GM21528 (cell line): Measurements from ENCODE around the gene DROSHA.

Experiments used
- ATAC-seq: cut with Tn5 transposase; IDR thresholded peaks from one replicate; pipeline ENCODE4 v1.9.1; 2021; ENCODE audit warnings: mild to moderate bottlenecking, moderate library complexity; ENCODE audit not compliant: unreplicated experiment, low FRiP score

The DROSHA gene

DNA sequence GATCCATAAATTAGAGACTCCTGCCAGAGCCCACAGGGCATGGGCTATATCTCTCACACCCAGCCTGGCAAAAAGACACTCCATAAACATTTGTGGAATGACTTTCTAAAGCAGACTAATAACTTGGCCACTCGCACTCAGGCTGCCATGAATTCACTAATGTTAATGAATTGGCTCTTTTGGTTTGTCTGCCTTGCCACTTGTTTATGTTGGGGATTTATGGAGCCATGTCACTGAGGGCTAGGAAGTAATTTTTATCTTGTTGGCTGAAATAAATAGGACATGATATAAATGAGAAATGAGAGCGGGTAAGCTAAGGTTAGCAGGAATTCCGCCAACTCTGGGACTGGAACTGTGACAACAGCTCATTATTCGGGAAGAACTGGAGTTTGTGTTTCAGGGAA lies 55.2 kb downstream of the DROSHA start:
- no peak for ATAC-seq

DNA sequence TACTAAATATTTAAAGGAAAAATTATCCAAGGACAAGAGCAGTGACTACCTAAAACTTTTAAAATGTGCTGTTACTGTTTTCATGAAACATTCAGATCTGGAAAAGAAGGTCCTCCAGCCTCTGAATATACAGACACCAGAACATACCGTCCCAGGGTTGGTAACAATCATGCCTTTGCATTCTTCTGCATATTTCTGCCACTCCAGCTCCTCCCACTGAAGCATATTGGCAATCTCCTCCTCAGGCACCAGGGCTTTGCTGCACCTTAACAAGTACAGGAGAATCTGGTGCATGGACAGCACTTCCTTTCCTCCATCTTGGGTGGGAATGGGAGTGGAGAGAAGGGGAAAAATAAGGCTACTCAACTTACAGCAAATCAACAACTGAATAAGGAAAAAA lies 60.0 kb downstream of the DROSHA start:
- ATAC-seq: no peak

DNA sequence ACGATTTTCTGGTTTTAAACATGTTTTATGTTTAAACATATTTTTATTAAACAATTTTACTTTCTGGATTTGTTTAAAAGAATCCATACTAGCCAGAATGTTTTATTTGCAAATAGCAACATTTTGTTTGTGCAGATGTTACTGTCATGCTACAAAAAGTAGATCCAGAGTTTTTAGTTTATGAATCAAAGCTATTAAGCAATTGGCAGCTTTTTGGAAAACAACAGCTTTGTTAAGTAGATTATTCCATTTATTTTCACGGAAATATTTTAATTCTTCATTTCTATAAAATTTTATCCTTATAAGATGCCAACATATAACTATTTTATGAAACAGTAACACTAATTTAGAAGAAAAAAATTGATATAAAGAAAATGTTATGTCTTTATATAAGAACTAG lies 60.9 kb downstream of the DROSHA start:
- ATAC-seq: no peak

DNA sequence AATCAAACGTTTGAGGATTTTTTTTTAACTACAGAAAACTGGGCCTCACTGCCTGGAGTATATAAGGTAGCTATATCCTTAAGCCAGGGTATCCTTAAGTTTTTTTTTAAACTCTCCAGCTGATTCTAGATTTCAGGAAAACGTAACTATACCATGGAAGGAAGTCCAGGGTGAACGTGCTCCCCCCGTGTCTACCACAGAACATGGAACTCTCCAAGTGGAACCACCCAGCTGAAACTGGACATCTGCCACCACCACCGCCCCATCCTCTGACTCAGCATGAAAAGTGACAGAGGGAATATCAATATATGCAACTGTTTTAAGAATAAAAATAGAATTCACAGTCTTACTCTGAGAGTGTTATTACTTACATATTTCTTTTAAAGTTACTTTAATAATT lies 61.3 kb downstream of the DROSHA start:
- ATAC-seq: no peak

DNA sequence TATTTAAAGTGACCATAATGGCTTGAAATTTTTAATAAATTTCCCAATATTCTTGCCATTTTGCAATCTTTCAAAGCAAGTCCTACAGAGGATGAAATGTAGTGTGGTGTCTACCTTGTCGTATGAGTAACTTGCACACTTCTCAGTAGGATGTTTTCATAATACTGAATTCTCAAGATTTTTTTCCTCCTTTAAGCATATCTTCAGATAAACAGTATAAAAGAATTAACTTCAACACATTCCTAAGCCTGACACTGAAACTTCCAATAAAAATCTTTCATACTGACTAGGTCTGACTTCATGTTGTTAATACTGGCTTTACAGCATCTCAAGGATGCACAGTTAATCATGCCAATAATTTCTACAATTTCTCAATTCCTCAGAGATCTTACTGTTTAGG lies 62.0 kb downstream of the DROSHA start:
- ATAC-seq: no peak

DNA sequence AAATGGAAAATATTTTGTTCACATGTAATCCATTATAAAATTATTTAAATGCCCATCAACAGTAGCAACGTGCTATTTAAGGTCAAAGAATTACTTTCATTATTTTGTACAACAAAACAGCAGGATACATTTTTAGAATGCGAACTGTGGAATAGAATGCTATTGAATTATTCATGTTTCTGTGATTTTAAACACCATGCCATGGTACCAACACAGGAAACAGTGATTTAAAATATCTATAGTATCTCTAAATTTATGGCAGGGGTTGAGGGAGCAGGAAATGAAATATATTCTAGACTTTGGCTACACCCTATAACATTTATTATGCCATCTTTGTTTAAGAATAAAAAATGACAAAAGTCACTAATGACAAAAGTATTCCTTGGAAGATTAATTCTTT lies 62.4 kb downstream of the DROSHA start:
- ATAC-seq: no peak

DNA sequence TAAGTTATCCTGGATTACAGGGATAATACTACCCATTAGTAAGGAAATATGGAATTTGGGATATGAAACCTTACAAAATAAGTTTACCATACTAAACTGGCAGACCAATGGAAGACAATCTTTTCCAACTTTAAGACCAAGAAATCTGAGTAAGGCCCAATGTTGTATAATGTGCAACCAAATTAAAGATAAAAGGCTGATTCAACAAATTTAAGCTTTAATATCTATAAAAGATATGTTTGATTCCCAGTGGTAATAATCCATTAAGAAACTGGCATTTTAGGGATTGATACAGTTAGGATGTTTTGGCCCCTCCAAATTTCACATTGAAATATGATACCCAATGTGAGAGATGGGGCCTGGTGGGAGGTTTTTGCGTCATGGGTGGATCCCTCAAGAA lies 66.6 kb downstream of the DROSHA start:
- no peak for ATAC-seq

DNA sequence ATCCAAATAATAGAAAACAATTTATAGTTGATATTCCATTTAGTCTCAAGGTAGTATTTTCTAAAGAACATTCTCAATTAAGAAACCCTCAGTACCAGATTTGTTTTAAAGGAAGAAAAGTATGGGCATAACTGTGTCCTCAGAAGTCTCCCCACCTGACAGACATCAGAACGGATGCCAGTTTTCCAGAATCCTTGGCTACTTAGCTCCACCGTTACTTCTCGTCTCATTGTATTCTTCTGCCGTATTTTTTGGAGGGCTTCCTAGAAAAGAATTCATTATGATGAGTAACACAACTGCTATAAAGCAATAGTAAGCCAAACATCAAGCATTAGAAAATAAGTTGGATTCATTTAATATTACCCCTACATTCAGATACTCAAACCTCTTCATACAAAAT lies 67.8 kb downstream of the DROSHA start:
- ATAC-seq: no peak

DNA sequence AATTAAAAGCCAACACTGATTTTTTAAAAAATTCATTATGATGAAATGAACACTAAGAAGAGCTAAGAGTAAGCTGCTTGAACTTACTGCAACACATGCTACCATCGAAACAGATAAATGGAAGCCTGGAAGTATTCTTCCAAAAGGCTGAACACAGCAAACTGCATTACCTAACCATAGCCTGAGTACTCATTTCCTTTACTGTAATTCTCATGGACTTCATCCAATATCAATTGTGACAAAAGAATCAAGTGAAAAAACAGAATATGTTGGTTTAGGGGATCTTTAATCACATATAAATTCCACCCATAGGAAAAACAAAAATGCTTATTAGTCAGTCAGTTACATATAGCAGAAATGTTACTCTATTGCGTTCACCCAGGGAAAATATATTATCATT lies 68.5 kb downstream of the DROSHA start:
- no peak for ATAC-seq

DNA sequence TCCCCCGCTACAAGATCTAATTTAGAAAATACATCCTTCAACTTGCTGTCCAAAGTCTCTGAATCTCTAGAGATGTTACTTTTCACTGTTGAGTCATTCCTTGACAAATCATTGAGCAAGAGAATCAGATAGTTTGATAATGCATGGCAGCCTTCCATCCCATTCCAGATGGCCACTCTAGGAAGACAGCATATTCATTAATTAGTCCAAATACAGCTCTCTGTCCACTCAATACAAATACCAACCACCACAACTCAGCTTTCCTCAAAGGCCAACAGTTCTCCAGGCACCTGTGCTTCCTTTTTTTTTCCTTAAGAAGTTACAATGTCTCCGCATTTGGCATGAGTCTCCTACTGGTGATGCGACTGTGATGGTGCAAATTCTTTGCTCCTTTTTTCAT lies 72.3 kb downstream of the DROSHA start:
- no peak for ATAC-seq

DNA sequence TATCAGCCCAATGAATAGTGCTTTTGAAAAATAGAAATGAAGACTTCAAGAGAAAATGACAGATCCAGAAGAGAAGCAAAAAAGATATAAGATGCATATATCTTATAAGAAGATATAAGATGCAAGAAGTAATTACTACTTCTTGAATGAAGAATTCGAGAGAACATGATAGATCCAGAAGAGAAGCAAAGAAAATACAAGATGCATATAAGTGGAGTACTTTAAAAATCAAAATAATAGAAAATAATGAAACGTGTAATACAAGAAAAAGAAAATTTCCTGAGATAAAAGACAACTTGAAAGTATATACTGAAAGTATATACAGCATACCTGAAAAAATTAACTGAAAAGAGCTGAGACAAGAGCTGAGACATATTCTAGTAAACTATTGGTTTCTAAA lies 76.7 kb downstream of the DROSHA start:
- ATAC-seq: no peak

DNA sequence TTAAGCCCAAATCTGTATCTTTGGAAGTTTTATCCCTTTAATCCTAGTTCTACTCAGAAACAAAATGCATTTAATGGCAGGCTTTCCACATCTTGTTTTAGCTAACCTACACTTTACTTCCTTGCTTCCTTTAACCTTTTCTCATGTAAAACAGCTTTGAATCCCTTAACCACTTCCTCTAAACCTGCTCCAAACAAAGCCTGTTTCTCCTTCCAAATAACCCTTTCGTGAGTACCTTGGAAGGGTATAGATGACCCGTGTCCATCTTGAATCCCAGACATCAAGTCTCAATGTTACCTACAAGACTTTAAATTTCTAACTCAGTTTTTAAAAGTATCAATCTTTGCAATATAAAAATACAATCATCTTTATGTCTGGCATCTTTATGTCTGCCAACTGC lies 78.4 kb downstream of the DROSHA start:
- ATAC-seq: no peak

DNA sequence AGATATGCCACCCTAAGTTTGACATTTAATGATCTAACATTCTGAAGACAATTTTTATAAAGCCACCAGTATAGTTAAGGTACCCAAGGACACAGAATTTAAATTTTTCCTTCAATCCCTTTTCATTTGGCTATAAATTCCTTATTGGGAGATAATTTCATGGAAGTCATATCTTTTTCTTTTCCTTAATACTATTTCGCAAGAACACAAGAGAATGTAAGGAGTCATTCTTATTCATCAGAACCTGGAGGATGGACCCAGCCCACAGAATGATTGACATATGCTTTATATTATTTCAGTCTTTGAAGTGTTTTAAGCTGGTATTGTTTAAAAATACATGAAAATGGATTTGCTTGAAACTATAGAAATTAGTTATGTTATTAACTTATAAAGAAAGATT lies 79.6 kb downstream of the DROSHA start:
- no peak for ATAC-seq

DNA sequence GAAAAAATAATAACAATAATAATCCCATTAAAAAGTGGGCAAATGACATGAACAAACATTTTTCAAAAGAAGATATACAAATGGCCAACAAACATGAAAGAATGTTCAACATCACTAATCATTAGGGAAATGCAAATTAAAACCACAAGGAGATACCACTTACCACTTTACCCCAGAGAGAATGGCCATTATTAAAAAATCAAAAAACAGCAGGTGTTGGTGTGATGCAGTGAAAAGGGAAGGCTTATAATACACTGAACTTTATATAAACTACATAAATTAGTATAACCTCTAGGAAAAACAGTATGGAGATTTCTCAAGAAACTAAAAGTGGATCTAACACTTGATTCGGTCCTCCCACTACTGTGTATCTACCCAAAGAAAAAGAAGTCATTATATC lies 81.9 kb downstream of the DROSHA start:
- no peak for ATAC-seq

DNA sequence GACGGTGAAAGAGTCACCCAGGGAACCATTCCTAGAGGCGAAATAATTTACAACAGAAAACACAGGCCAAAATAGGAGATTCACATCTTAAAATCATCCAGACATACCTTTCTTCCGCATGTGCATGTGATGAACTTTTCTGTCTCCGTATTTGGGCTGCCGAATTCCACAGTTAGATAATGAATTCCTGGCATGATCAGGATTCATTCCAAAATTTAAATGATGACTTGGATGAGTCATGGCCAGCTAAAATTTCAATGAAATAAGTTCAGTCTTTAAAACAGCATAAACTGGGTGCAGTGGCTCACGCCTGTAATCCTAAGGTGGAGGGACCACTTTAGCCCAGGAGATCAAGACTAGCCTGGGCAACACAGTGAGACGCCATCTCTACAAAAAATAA lies 82.7 kb downstream of the DROSHA start:
- no peak for ATAC-seq

DNA sequence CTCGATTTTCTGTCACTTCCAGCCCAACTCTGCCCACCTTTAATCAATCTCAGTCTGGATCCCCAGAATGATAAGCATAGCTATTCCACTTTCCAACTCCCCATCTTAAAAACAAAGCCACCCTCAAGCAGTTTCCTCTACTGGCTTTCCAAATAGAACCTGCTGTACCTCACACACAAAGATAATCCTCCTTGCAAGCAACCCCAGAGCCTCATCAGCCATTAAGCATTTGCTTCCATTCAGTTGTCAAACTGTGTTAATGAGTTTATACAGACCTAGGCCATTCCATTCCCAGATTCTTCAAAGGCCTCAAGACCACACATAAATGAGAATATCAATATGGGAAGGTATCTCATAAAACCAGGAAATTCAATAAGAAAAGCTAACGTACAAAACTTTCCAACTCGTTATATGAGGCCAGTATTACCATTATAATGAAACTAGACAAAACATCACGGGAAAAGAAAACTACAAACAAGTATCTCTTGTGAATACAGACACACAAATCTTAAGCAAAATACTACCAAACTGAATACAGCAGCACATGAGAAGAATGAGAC lies 86.8 kb downstream of the DROSHA start:
- no peak for ATAC-seq

DNA sequence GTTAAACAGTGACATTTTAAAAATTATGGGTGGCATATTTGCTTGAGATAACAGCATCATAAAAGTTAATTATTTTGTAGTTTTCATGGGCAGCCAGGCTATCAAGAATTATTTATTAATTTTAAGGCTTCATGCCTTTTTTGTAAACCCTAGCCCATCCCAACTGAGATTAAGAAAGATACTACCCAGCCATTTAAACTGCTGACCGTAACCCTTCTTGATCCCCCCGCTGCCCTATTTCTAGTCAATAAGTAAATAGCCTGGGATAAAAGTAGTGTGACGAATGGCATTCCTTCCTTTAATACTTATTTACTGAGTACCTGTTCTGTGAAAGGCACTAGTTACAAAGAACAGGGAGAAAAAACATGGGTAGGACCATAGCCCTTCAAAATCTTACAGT lies 88.3 kb downstream of the DROSHA start:
- no peak for ATAC-seq

DNA sequence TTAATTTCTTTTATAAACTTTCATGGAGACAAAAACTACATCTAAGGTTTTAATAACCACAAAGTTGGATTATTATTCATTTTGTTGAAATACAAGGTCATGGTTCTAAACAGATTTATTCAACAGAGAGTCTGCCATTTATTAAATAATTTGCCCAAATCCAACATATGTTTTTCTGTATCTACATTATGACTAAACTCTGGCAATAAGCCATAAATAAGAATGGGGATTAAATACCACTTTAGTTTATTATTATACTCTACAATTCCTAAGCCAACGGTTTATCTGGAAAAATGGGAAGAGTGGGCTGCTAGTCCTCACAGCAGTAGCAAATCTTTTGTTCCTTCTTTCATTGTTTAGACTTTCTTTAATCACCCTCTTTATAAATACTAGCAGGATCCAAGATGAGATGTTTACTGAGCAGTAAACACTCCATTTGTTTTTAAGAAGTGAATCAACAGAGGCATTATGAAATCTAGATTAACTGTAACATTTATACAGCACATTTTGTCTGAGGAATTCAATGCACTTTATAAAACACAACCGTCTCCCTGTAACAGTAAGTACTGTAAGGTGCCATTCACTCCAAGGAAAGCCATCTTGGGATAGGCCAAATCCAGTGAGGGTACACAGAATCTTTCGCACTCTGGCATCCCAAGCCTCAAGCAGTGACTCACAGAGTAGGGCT lies 89.7 kb downstream of the DROSHA start:
- ATAC-seq: no peak

DNA sequence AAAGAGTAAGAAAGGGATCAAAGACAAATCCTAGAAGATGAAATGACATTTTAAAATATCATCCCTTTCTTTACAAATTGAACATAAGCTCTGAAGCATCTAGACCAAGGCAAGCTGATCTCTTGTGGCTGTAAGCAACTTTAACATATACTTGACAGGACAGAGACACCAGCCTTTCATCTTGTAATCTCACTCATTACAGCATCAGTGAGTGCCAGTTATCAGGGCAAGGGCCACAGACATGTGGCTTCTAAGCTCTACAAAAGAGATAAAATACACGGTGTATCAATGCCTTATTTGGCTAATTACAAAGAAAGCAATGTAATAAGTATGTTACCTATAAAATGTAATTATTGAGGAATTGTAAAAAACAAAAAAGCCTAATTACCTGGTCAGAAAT lies 95.0 kb downstream of the DROSHA start:
- ATAC-seq: no peak

DNA sequence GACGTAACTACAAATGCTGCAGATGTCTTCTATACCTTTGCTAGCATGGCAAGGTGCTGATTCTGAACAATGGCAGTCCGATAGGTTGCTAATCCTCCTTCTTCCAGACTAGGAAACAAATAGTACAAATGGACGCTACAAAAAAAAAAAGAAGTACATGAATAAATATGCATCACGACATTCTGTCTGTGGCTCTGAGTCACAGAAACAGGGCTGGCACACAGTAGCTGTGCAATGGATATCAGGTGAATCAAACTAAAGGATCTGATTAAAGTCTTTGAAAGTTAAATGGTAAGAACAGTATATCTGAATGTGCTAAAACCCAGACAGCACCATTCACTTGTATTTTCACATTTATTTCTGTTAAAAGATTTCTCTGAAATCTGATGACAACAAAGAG lies 96.2 kb downstream of the DROSHA start:
- ATAC-seq: no peak

DNA sequence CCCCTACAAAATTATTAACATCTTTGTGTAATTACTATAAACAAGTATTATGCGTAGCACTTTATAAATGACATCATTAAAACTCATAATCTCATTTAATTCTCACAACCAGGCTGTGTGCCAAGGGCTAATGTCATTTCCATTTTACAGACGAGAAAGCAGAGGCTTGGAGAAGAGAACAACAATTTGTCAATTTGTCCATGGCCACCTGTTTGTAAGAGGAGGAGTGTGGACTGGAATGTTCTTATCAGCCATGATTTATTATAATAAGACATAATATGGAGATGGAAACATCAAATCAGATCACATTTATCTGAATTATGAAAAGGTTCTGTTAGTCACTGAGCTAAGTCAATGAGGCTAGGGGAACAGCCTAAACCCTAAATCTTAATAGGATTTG lies 97.0 kb downstream of the DROSHA start:
- no peak for ATAC-seq

DNA sequence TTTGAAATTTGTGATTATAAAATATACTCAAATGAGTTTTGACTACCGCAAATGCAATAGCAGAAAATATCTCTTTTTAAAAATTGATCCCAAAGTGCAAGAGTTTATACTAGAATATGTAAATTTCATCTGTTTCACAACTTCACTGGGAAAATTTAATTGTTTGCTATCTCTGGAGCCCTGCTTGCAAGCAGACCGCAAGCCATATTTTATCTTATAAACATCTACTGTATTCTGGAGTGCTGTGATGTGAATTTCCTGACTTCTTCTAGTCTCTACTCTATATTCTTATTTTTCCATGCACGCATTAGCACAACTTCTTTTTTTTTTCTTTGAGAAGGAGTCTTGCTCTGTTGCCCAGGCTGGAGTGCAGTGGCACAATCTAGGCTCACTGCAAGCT lies 98.7 kb downstream of the DROSHA start:
- ATAC-seq: no peak
